ENCODE data around the gene CDH4. TPM values are rescaled to one million over a fixed set of nuclear protein-coding genes. Genes with fewer than 3 reads are reported as not detected.

Gene CDH4
- total RNA-seq, 1 donor from 2014 or later: 8.3 TPM

DNA sequence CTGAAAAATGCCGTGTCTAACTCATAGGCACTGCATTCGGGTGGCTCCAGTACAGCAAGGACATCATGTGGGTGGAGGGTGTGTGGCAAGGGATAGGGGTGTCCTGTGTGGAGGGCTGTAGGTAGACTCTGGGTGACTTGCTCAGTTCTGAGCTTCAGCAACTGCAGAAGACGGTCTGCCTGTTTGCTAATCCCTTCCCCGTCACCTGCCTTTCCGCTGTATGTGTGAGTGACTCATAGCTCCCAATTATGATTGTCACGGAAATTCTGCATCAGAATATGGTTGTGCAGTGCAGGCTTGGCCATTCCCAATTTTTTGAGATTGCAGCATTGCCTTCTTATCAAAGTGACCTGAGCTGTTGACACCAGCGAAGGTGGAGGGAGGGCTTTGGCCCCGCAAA lies 174.3 kb downstream of the CDH4 start:
- Mint-ChIP-seq H3K9me3 (no peaks in the 10 kb centered on the region), H3K27me3 (peaks cover 28% of the 10 kb centered on the region), H3K4me1 (ENCODE audit: unreplicated experiment) (peaks cover 11% of the 10 kb centered on the region), H3K27ac (no peak overlapping the region), H3K36me3 (no peaks in the 10 kb centered on the region), H3K4me3 (no peak overlapping the region)
- TF ChIP-seq CTCF (conservative IDR thresholded peaks at IDR 0.05): no peak
- DNase-seq (ENCODE audit: extremely low spot score, unreplicated experiment): no peak

DNA sequence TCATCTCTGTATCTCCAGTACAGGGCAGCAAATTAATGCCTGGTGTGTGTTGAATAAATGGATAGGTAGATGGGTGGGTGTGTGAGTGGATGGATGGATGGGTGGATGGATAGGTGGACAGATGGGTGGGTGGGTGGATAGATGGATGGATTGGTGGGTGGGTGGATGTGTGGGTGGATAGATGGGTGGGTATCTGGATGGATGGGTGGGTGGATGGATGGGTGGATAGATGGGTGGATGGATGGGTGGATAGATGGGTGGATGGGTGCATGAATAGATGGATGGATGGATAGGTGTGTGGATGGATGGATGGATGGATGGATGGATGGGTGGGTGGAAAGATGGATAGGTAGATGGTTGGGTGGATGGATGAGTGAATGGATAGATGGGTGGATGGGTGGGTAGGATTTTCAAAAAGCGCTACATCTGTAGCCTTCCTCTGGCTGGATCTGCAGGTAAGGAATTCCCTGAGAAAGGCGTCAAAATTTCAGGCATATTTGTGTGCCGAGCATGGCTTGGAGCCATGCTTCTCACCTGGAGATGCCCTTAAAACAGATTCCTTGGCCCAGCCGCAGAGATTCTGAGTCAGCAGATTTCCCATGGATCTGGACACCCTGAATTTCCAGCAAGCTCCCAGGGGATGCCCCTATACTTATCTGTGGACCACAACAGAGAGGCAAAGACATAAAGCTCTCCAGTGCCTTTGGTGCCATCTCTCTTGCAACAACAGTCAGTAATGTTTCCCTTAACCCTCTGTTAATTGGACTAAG lies 177.6 kb downstream of the CDH4 start:
- no peak for DNase-seq (ENCODE audit: extremely low spot score, unreplicated experiment)
- no peak overlapping the region for H3K4me3 Mint-ChIP-seq
- H3K4me1 Mint-ChIP-seq (ENCODE audit: unreplicated experiment): peaks cover 13% of the 10 kb centered on the region
- peaks cover 43% of the 10 kb centered on the region for H3K27me3 Mint-ChIP-seq
- no peaks in the 10 kb centered on the region for H3K9me3 Mint-ChIP-seq
- no peak overlapping the region for H3K27ac Mint-ChIP-seq
- TF ChIP-seq CTCF (conservative IDR thresholded peaks at IDR 0.05): no peak
- no peaks in the 10 kb centered on the region for H3K36me3 Mint-ChIP-seq

GRCh38 chr20:61430228-61430624 lies 178.2 kb downstream of the CDH4 start:
- Mint-ChIP-seq H3K27me3 (peaks cover 48% of the 10 kb centered on the region), H3K4me3 (no peak overlapping the region), H3K4me1 (ENCODE audit: unreplicated experiment) (peaks cover 19% of the 10 kb centered on the region), H3K9me3 (no peaks in the 10 kb centered on the region), H3K27ac (no peak overlapping the region), H3K36me3 (no peaks in the 10 kb centered on the region)
- no peak for DNase-seq (ENCODE audit: extremely low spot score, unreplicated experiment)
- no peak for TF ChIP-seq CTCF (conservative IDR thresholded peaks at IDR 0.05)

GRCh38 chr20:61433176-61433575 lies 181.1 kb downstream of the CDH4 start:
- DNase-seq (ENCODE audit: extremely low spot score, unreplicated experiment): no peak
- no peak overlapping the region for H3K27ac Mint-ChIP-seq
- H3K27me3 Mint-ChIP-seq: peaks cover 50% of the 10 kb centered on the region
- H3K9me3 Mint-ChIP-seq: no peaks in the 10 kb centered on the region
- TF ChIP-seq CTCF (conservative IDR thresholded peaks at IDR 0.05): no peak
- no peak overlapping the region for H3K4me3 Mint-ChIP-seq
- peaks cover 42% of the 10 kb centered on the region for H3K4me1 Mint-ChIP-seq (ENCODE audit: unreplicated experiment)
- no peaks in the 10 kb centered on the region for H3K36me3 Mint-ChIP-seq

DNA sequence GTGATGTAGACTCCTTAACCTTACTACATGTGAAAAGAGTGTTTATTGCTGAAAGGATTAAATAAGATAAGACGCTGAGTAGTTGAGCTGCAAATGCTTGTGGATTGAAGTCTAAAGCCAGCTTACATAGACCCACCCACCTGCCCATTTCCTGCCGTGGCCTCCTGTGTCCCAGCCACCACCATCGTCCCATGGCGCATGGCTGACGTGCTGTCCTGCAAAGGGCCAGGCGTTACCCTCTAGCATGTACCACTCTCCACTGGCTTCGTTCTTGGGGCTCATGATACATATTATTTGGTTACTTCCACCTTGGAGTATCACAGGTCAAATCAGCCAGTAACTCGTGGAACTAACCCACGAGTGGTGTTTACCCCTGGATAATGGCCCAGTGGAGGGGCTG lies 181.8 kb downstream of the CDH4 start:
- Mint-ChIP-seq H3K9me3 (no peaks in the 10 kb centered on the region), H3K36me3 (no peaks in the 10 kb centered on the region), H3K4me3 (no peak overlapping the region), H3K4me1 (ENCODE audit: unreplicated experiment) (peaks cover 42% of the 10 kb centered on the region), H3K27ac (no peak overlapping the region), H3K27me3 (peaks cover 47% of the 10 kb centered on the region)
- no peak for DNase-seq (ENCODE audit: extremely low spot score, unreplicated experiment)
- no peak for TF ChIP-seq CTCF (conservative IDR thresholded peaks at IDR 0.05)
